GM19239 (cell line): ENCODE results near the gene KIR2DL3.
"Not testable (repeated sequence)": the region's sequence is repeated elsewhere in the genome, so short reads cannot be mapped to it uniquely, and the experiment has no call there.

Experiments used
- DNase-seq: peaks from one replicate; pipeline ENCODE4 v3.0.0; 2011; ENCODE audit warnings: low spot score; ENCODE audit not compliant: insufficient read length
- FAIRE-seq: peaks from 2 replicates; lab custom pipeline; 2011; peaks lifted over from hg19 to GRCh38; lab: Jason Lieb, UNC

KIR2DL3 gene

GRCh38 chr19:54739587-54740497 is 1.5 kb downstream of the KIR2DL3 start:
- no peak for FAIRE-seq
- DNase-seq: no peak

DNA sequence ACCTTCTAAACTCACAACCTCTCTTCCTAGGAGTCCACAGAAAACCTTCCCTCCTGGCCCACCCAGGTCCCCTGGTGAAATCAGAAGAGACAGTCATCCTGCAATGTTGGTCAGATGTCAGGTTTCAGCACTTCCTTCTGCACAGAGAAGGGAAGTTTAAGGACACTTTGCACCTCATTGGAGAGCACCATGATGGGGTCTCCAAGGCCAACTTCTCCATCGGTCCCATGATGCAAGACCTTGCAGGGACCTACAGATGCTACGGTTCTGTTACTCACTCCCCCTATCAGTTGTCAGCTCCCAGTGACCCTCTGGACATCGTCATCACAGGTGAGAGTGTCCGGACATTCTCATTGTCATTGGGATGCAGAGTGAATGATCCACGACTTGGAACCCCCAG is 3.6 kb downstream of the KIR2DL3 start:
- DNase-seq, FAIRE-seq: not testable (repeated sequence)

- DNase-seq, FAIRE-seq: not testable (repeated sequence)
Observed at GRCh38 chr19:54744080-54744479, 5.8 kb downstream of the KIR2DL3 start.

- DNase-seq, FAIRE-seq: not testable (repeated sequence)
Observed at GRCh38 chr19:54747614-54748322, 9.5 kb downstream of the KIR2DL3 start.

GRCh38 chr19:54750276-54750675 is 12.0 kb downstream of the KIR2DL3 start:
- not testable (repeated sequence) for DNase-seq, FAIRE-seq

- not testable (repeated sequence) for FAIRE-seq
Observed at GRCh38 chr19:54756204-54757110, 18.1 kb downstream of the KIR2DL3 start.

GRCh38 chr19:54758577-54758976 is 20.3 kb downstream of the KIR2DL3 start:
- not testable (repeated sequence) for DNase-seq, FAIRE-seq

More at GRCh38 chr19:54756204-54757110, 18.1 kb downstream of the KIR2DL3 start:
- DNase-seq: not testable (repeated sequence)

GRCh38 chr19:54764219-54764618 is 25.9 kb downstream of the KIR2DL3 start:
- not testable (repeated sequence) for DNase-seq, FAIRE-seq

DNA sequence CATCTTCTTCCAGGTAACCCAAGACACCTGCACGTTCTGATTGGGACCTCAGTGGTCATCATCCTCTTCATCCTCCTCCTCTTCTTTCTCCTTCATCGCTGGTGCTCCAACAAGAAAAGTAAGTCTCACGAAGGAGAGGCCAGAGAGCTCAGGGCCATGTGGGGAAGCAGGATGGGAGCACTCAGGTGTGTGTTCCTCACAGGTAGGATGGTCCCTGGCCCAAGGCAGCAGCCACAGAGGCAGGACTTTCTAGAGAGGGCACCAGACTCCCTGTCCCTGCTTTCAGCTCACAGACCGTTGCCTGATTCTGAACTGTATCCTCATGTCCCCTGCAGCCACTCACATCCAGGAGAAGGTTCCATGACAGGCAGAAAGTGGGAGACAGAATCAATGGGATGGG is 28.2 kb downstream of the KIR2DL3 start:
- FAIRE-seq, DNase-seq: not testable (repeated sequence)

- not testable (repeated sequence) for FAIRE-seq, DNase-seq
Observed at GRCh38 chr19:54769646-54770045, 31.3 kb downstream of the KIR2DL3 start, which contains the start of gene KIR2DL1. KIR2DL1 (plus strand) TSS chr19:54769793; CDS start chr19:54769851, 58 bp downstream.

DNA sequence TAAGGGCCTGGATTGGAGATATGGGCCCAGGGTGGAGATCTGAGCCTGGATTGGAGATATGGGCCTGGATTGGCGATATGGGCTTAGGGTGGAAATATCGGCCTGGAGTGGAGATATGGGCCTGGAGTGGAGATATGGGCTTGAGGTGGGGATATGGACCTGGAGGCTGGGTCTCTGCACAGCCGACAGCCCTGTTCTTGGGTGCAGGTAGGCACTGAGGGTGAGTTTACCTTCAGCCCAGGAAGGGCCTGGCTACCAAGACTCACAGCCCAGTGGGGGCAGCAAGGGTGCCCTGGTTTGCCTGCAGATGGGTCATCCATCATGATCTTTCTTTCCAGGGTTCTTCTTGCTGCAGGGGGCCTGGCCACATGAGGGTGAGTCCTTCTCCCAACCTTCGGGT is 32.2 kb downstream of the KIR2DL3 start:
- DNase-seq, FAIRE-seq: not testable (repeated sequence)

DNA sequence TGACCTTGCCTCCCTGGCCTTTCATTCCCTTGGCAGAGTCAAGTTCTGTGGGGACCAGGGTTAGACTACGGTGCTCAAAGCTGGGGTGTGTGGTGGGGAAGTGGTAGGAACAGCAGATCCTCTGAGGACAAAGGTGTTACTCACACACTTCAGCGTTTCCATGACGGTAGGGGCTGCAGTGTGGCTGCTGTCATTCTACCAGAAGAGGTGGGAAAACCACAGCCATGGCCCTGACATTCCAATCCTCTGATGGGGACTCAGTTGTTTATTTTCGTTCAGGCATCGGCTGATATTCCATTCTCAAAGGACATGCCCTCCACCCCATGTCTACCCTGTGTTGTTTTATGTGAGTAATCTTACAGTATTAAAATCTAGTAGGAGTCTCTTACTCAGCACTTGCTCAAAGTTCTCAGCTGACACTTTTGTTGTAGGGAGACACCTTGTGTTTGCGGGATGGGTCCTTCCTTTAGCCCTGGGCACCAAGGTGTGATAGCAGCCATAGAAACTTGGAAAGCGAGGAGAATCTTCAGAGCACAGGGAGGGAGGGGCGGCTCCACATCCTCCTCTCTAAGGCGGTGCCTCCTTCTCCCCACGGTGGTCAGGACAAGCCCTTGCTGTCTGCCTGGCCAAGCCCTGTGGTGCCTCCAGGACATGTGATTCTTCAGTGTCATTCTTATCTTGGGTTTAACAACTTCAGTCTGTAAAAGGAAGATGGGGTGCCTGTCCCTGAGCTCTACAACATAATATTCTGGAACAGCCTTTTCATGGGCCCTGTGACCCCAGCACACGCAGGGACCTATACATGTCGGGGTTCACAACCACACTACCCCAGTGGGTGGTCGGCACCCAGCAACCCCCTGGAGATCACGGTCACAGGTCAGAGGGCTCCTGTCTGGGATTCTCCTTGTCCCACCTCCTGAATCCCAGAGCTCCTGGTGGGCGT is 33.0 kb downstream of the KIR2DL3 start:
- FAIRE-seq, DNase-seq: not testable (repeated sequence)

- not testable (repeated sequence) for FAIRE-seq, DNase-seq
Observed at GRCh38 chr19:54772666-54773065, 34.4 kb downstream of the KIR2DL3 start.

GRCh38 chr19:54775095-54775815 is 36.9 kb downstream of the KIR2DL3 start:
- not testable (repeated sequence) for FAIRE-seq, DNase-seq

GRCh38 chr19:54775830-54776229 is 37.5 kb downstream of the KIR2DL3 start:
- DNase-seq, FAIRE-seq: not testable (repeated sequence)

DNA sequence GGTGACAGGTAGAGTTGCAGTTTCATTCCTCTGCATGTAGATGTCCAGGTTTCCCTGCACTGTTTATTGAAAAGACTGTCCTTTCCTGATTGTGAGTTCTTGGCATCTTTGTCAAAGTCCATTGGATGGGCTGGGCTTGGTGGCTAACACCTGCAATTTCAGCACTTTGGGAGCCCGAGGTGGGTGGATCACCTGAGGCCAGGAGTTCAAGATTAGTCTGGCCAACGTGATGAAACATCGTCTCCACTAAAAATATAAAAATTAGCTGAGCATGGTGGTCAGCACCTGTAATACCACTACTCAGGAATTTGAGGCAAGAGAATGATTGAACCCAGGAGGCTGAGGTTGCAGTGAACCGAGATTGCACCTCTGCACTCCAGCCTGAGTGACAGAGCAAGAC is 39.5 kb downstream of the KIR2DL3 start:
- not testable (repeated sequence) for DNase-seq, FAIRE-seq

GRCh38 chr19:54778896-54779295 is 40.6 kb downstream of the KIR2DL3 start:
- DNase-seq, FAIRE-seq: not testable (repeated sequence)

DNA sequence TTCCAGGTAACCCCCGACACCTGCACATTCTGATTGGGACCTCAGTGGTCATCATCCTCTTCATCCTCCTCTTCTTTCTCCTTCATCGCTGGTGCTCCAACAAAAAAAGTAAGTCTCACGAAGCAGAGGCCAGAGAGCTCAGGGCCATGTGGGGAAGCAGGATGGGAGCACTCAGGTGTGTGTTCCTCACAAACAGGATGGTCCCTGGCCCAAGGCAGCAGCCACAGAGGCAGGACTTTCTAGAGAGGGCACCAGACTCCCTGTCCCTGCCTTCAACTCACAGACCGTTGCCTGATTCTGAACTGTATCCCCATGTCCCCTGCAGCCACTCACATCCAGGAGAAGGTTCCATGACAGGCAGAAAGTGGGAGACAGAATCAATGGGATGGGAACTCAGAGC is 44.6 kb downstream of the KIR2DL3 start:
- DNase-seq, FAIRE-seq: not testable (repeated sequence)
